Hematopoietic multipotent progenitor cell treated with erythropoietin and hydrocortisone succinate and interleukin-3 and kit ligand, for 17 days (in vitro differentiated cells): Measurements from ENCODE around the gene PLXNA2.

ENCODE experiments used
- DNase-seq: peaks from one replicate; pipeline ENCODE4 v3.0.0-alpha.2; 2015; ENCODE audit warnings: low spot score

Gene PLXNA2

GRCh38 chr1:208243967-208244916 is at the start of gene PLXNA2:
PLXNA2 (minus strand) TSS chr1:208244384; CDS start chr1:208217922, 26,462 bp downstream.
- no peak for DNase-seq

GRCh38 chr1:208292908-208293307 is 48.7 kb upstream of the PLXNA2 start:
- DNase-seq, result no peak

- DNase-seq, result no peak
Measured at GRCh38 chr1:208291923-208292711, 47.9 kb upstream of the PLXNA2 start.

DNA sequence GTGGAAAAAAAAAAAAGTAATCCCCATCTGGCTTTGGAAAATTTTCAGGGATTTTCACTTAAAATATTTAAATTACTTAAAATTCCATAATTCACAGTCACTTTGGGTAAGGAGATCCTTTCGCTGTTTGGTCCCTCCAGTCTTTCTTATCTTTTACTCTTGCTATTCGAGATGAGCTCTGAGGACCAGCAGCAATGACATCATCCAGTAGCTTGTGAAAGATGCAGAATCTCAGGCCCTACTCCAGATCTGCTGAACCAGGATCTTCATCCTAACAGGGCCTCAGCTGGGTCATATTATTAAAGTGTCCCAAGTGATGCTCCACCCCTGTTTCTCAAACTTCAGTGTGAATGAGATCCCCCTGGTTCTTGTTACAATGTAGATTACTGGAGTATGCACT is 46.9 kb upstream of the PLXNA2 start:
- no peak for DNase-seq

DNA sequence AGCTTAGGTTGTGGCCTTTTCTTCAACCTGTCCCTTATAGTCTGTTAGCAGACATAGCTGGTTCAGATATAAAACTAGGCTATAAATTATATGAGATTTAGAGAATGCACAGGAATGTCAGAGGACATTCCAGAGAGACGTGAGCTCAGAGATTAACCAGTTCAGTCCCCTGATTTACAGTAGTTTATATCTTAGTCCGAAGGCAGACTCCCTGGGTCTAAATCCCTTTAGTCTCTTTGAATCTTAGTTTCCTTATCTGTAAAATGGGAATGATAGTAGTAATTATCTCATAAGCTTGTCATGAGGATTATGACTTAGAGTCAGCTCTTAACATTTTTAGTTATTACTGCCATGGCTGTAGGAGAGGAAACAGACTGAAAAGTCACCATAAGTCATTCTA is 45.5 kb upstream of the PLXNA2 start:
- DNase-seq, result no peak

GRCh38 chr1:208288495-208288894 is 44.3 kb upstream of the PLXNA2 start:
- no peak for DNase-seq

GRCh38 chr1:208280681-208281450 is 36.7 kb upstream of the PLXNA2 start:
- no peak for DNase-seq

GRCh38 chr1:208279826-208280588 is 35.8 kb upstream of the PLXNA2 start:
- DNase-seq, result no peak

DNA sequence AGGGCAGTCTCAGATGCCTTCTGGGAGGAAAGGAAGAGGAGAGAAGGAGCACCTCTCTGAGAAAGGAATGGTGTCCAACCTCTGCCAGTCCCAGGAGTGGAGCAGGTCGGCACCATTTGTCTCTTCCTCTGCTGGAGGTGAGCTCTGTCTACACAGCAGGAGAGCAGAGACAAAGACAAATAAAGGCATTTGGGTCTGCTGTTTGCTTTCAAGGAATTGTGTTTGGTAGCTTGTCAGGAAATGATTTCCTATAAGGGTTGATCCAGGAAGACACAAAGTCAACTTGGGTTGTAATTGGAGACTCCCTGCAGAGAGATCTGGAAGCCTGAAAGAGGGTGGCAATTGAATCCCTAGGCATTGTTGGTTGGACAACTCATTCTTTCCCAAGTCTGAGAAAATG is 34.5 kb upstream of the PLXNA2 start:
- DNase-seq, result no peak

- DNase-seq, result no peak
Measured at GRCh38 chr1:208276757-208277435, 32.7 kb upstream of the PLXNA2 start.

DNA sequence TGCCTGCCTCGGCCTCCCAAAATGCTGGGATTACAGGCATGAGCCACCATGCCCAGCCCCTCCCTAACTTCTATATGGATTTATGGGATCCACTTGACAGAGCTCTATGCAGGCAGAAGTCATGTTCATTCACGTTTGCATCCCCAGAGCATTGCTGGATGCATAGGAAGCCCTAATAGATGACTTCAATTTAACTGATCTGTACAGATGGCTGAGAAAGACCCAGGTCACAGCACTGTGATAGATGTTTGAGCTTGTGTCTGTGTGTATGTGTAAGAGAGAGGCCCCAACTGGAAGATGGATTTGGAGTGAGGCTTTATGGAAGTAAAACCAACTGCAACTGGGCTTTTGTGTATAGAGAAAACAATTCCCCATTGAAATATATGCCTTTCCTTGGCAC is 30.9 kb upstream of the PLXNA2 start:
- no peak for DNase-seq

DNA sequence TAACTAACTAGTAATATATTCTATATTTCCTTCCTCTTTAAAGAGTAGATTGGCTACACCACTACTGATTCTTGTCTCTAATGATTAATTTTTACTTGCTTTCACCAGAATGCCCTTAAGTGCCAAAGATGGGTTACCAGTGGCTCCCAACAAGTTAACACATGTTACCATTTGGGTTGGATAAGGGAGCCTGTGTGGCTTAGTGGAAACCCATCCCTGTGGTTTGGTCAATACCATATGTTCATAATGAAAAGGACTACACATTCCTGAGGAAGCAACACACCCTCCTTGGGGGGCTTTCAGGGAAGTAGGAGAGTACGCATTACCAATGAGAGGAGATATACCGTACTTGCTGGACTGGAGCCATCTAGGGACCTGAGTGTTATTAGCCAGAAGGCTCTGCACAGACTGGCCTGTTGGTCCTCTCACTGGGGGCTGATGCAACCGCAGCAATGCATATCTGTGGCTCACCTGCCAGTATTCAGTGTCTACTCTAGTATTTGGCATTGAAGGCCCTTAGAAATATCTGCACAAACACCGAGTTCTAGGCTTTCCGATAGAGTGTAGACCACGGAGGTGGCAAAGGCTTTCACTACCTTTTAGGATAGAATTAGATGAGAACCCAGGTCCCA is 29.3 kb upstream of the PLXNA2 start:
- no peak for DNase-seq

GRCh38 chr1:208272713-208273112 is 28.5 kb upstream of the PLXNA2 start:
- DNase-seq, result no peak

GRCh38 chr1:208272311-208272710 is 28.1 kb upstream of the PLXNA2 start:
- DNase-seq, result no peak

- no peak for DNase-seq
Measured at GRCh38 chr1:208271236-208271635, 27.1 kb upstream of the PLXNA2 start.

GRCh38 chr1:208270651-208271141 is 26.5 kb upstream of the PLXNA2 start:
- DNase-seq, result no peak

DNA sequence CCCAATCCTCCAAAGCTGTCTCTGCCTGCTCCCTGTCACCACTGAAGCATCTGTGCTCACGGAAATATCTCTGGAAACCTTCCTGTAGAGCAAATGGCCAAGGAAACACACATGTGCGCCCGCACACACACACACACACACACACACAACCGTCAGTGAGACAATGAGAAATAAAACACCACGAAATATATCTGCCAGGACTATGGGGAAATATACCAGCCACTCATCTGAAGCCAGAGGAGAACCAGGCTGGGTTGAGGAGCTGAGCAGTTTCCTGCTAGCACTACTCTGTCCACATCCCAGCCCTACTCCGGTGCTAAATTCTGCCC is 25.1 kb upstream of the PLXNA2 start:
- no peak for DNase-seq

GRCh38 chr1:208268541-208269337 is 24.6 kb upstream of the PLXNA2 start:
- no peak for DNase-seq

- no peak for DNase-seq
Measured at GRCh38 chr1:208265525-208265924, 21.3 kb upstream of the PLXNA2 start.

GRCh38 chr1:208265122-208265469 is 20.9 kb upstream of the PLXNA2 start:
- DNase-seq, result no peak
